Endothelial cell (in vitro differentiated cells): ENCODE data around the gene SNAI3. TPM values are rescaled to one million over a fixed set of nuclear protein-coding genes. Genes with fewer than 3 reads are reported as not detected.

Experiments used
- DNase-seq: peaks from one replicate; pipeline ENCODE4 v3.0.0; 2021; ENCODE audit warnings: low spot score
- H3K27ac Mint-ChIP-seq: one replicate; pipeline ENCODE4 v1.8.0; 2021; ENCODE audit warnings: mixed read lengths, inconsistent platforms; ENCODE audit not compliant: unreplicated experiment
- H3K27me3 Mint-ChIP-seq: one replicate; pipeline ENCODE4 v1.8.0; 2021; ENCODE audit warnings: mild to moderate bottlenecking, moderate library complexity, mixed read lengths, inconsistent platforms; ENCODE audit not compliant: unreplicated experiment
- H3K36me3 Mint-ChIP-seq: one replicate; pipeline ENCODE4 v1.8.0; 2021; ENCODE audit warnings: mild to moderate bottlenecking, low read depth, mixed read lengths, inconsistent platforms; ENCODE audit not compliant: unreplicated experiment
- H3K4me1 Mint-ChIP-seq: one replicate; pipeline ENCODE4 v1.8.0; 2021; ENCODE audit warnings: mild to moderate bottlenecking, mixed read lengths, inconsistent platforms; ENCODE audit not compliant: unreplicated experiment
- H3K4me3 Mint-ChIP-seq: one replicate; pipeline ENCODE4 v1.8.0; 2021; ENCODE audit warnings: mild to moderate bottlenecking, mixed read lengths, inconsistent platforms; ENCODE audit not compliant: unreplicated experiment
- H3K9me3 Mint-ChIP-seq: one replicate; pipeline ENCODE4 v1.8.0; 2021; ENCODE audit warnings: mixed read lengths, inconsistent platforms; ENCODE audit not compliant: unreplicated experiment
- CTCF ChIP-seq: fragments of 200-600 bp; sonication (generic); IDR thresholded peaks from one replicate; pipeline ENCODE4 v1.5.0; 2021; ENCODE audit warnings: antibody characterized with exemption; ENCODE audit not compliant: unreplicated experiment
- total RNA-seq: library from RNA; stranded (reverse); fragmentation: NEBNext Ultra II Directional; extraction: Animal tissue kit (Norgen Biotek cat#: 25700); gene quantifications from one replicate; pipeline ENCODE4 v1.2.1, GENCODE V29; 2021; ENCODE audit not compliant: unreplicated experiment

Gene SNAI3
- total RNA-seq, 1 donor from 2014 or later: 2.6 TPM

- Mint-ChIP-seq H3K27me3 (peaks cover 12% of the 10 kb centered on the region), H3K27ac (no peak overlapping the region), H3K9me3 (no peaks in the 10 kb centered on the region), H3K36me3 (peaks cover 5% of the 10 kb centered on the region), H3K4me3 (no peak overlapping the region), H3K4me1 (no peaks in the 10 kb centered on the region)
- DNase-seq: no peak
- TF ChIP-seq CTCF: no peak
Measured at GRCh38 chr16:88725609-88726407, 39.5 kb upstream of the SNAI3 start.

GRCh38 chr16:88724855-88725555, 38.7 kb upstream of the SNAI3 start:
- H3K27ac Mint-ChIP-seq: no peak overlapping the region
- H3K36me3 Mint-ChIP-seq: peaks cover 7% of the 10 kb centered on the region
- peak overlapping the region; percentile 65 for H3K4me3 Mint-ChIP-seq
- H3K27me3 Mint-ChIP-seq: peaks cover 13% of the 10 kb centered on the region
- no peak for DNase-seq
- TF ChIP-seq CTCF: no peak
- H3K4me1 Mint-ChIP-seq: no peaks in the 10 kb centered on the region
- no peaks in the 10 kb centered on the region for H3K9me3 Mint-ChIP-seq

- no peaks in the 10 kb centered on the region for H3K4me1 Mint-ChIP-seq
- H3K27ac Mint-ChIP-seq: no peak overlapping the region
- peaks cover 3% of the 10 kb centered on the region for H3K36me3 Mint-ChIP-seq
- no peaks in the 10 kb centered on the region for H3K9me3 Mint-ChIP-seq
- H3K27me3 Mint-ChIP-seq: peaks cover 12% of the 10 kb centered on the region
- no peak overlapping the region for H3K4me3 Mint-ChIP-seq
- TF ChIP-seq CTCF: no peak
- DNase-seq: no peak
Measured at GRCh38 chr16:88723911-88724310, 37.6 kb upstream of the SNAI3 start.

GRCh38 chr16:88723507-88723887, 37.2 kb upstream of the SNAI3 start:
- no peak for TF ChIP-seq CTCF
- DNase-seq: no peak
- H3K9me3 Mint-ChIP-seq: no peaks in the 10 kb centered on the region
- peaks cover 3% of the 10 kb centered on the region for H3K36me3 Mint-ChIP-seq
- no peak overlapping the region for H3K27ac Mint-ChIP-seq
- H3K4me3 Mint-ChIP-seq: no peak overlapping the region
- H3K27me3 Mint-ChIP-seq: peaks cover 12% of the 10 kb centered on the region
- no peaks in the 10 kb centered on the region for H3K4me1 Mint-ChIP-seq
